Stimulated activated CD8-positive, alpha-beta memory T cell treated with anti-CD3 and anti-CD28 coated beads, Interleukin-2, amount 100 ng/mL, for 48 hours (primary cell): Measurements from ENCODE around the gene PSORS1C2.
A peak's percentile ranks its signal among the peaks of the same experiment; 100 is the strongest.
"Not testable (repeated sequence)": the region's sequence is repeated elsewhere in the genome, so short reads cannot be mapped to it uniquely, and the experiment has no call there.

Experiments
- DNase-seq, 2 donors: peaks; one replicate each; pipeline ENCODE4 v3.0.0-alpha.2; 2020; ENCODE audit warnings: low read depth in 2 of 2

PSORS1C2 gene

GRCh38 chr6:31165986-31166385 is 27.1 kb upstream of the PSORS1C2 start:
- no peak for DNase-seq

GRCh38 chr6:31165064-31165832 is 26.4 kb upstream of the PSORS1C2 start:
- DNase-seq, result not testable (repeated sequence)

DNA sequence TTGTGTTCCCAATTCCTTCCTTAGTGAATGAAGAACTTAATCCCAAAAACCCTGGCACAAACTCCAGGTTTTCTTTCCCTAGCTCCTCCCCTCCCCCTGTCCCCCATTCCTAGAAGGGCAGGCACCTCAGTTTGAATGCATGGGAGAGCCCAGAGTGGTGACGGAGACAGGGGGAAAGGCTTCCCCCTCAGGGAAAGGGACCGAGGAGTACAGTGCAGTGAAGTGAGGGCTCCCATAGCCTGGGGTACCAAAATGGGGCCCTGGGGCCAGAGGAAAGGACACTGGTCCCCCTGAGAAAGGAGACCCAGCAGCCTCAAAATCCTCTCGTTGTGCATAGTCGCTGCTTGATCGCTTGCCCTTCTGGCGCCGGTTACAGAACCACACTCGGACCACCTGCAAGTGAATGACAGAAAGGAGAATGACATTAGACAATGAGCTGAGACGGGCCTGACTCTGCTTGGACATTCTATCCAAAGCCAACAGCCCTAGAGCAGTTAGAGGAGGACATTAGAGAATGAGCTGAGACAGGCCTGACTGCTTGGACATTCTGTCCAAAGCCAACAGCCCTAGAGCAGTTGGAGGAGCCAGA is 25.7 kb upstream of the PSORS1C2 start:
- not testable (repeated sequence) for DNase-seq

DNA sequence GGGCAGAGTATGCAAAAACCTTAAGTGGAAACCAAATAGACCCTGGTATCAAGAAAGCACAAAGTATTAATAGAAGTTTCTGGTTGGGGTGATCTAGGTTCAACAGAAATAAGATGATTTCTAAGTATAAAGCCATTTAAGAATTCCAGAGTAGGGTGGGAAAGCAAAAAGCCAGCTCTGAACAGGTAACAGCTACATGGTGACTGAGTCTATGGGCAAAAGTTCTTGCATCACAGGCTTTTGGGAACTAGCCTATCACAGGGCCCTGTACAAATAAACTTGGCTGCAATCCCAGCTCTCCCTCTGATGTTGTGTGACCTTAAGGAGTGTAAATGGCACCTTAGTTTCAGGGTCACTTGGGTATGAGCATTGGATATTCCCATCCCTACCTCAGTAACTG is 25.1 kb upstream of the PSORS1C2 start:
- no peak for DNase-seq

DNA sequence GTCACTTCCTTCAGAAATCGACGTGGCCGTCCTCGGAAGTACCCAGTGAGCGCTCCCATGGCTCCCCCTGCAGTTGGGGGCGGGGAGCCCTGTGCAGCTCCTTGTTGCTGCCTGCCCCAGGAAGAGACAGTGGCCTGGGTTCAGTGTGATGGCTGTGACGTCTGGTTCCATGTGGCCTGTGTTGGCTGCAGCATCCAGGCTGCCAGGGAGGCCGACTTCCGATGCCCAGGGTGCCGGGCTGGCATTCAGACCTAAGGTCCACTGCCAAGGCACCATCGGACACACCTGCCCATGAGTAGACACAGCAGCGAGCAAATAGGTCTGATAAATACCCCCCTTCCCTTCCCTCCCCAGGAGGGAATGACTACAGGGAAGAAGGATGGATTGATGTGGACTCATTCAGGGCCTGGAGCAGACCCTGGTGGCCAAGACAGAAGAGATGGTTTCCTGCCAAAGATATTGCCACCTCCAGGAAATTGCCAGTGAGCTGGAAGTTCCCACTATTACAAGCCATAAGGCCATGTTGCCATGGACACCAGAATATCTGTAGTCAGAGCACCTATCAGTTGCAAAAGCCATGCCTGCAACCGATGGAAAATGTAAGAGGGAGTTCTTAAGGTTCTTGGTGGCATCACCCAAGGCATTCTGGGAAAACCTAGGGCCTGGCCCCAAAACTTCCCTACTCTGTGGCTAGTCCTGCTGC is 23.7 kb upstream of the PSORS1C2 start:
- no peak for DNase-seq

DNA sequence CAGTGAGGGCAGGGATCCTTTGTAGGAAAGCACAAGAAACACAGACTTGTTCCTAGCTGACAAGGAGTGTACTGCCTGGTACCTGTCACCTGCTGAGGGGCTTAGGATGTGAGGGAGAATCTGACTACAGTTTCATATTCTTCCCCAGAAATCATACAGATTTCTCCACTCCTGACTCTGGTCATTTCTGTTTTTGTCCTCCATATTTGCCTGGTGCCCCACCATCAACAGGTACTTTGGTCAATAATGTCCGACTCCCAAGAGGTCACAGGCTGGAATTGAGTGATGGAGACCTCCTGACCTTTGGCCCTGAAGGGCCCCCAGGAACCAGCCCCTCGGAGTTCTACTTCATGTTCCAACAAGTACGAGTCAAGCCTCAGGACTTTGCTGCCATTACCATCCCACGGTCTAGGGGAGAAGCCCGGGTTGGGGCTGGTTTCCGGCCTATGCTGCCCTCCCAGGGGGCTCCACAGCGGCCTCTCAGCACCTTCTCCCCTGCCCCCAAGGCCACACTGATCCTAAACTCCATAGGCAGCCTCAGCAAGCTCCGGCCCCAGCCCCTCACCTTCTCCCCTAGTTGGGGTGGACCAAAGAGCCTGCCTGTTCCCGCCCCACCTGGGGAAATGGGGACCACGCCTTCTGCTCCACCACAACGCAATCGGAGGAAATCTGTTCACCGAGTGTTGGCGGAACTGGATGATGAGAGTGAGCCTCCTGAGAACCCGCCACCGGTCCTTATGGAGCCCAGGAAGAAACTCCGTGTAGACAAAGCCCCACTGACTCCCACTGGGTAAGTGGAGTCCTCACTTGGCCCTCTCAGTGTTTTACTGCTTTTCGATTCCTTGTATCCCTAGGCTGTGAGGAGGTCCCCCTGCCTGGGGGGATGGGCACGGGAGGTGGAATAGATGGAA is 22.6 kb upstream of the PSORS1C2 start:
- DNase-seq, result no peak

- DNase-seq, result peak in 1 of 2 donors; percentile 13
Measured at GRCh38 chr6:31158863-31159855, 20.3 kb upstream of the PSORS1C2 start.

DNA sequence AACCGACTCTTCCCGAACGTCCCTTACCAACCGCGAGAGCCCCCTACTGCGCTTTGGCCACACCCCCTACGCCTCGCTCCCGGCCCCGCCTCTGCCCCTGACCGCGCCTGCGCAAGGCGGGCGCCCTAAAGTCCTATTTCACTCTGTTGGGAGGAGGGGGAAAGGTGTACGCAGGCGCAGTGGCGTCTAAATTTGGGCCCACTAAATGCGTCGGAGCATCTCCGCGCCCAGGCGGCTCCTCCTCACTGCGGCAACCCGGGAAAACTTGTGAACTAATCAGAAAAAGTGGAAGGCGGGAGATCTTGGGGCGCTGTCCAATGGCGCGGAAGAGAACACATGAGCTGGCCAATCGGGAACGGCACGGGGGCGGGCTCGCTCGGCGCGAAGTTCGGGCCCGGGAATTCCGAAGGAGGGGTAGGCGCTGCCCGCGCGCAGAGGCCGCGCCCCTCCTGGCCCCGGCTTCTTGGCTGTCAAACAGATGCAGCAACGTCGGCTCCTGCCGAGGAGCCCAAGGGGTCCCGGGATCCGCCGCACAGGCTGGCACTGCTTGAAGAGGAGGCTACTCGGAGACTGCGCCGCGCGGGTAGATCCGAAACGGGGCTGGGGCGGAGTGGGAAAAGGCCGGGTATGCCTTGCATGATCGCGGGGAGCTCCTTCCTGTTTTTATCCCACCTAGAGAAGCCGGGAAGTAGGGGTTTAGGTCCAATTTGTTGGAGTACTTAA is 19.4 kb upstream of the PSORS1C2 start, which contains the start of gene TCF19:
Gene TCF19, plus strand, starts transcription at position 450 of the 723 bp plus-strand sequence. CDS start 881 bp downstream, outside the sequence.
- peak; percentile 96 to 99 for DNase-seq

- DNase-seq, result no peak
Measured at GRCh38 chr6:31157513-31158139, 18.8 kb upstream of the PSORS1C2 start, which contains the start of gene CCHCR1. Gene CCHCR1, minus strand, starts transcription at chr6:31157802. Its CDS starts 202 bp downstream, at chr6:31157600.

DNA sequence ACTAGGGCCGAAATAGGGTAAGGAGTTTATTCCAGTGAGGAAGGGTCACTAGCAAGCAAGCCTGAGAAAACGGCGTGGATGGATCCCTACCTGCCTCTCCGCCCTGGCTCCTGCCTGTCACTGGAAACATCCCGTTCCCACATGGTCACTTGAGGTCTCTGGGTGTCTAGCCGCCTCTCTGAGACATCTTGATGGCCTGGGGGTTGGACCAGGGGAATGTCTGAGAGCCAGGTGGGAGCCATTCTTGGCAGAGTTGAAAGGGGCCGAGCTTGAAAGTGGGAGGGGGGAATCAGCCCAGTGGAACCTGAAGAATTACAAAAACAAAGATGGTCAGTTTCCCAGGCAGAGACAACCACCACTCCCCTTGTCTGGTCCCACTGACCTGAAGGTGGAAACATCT is 17.8 kb upstream of the PSORS1C2 start:
- DNase-seq, result no peak

GRCh38 chr6:31154436-31154835 is 15.6 kb upstream of the PSORS1C2 start:
- DNase-seq, result no peak

DNA sequence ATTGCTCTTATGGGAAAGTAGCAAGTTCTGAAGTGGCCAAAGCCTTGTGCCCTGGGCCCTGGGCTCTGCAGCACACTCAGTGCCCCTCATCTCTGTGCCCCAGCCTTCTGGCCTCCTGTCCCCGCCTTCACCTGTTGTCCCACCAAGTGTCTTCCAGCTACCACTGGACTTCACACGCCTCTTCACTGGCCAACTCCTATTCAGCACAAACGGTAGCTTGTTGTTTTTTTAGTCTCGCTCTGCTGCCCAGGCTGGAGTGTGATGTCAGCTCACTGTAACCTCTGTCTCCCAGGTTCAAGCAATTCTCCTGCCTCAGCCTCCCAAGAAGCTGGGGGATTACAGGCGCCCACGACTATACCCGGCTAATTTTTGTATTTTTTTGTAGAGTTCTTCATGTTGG is 13.9 kb upstream of the PSORS1C2 start:
- no peak for DNase-seq

DNA sequence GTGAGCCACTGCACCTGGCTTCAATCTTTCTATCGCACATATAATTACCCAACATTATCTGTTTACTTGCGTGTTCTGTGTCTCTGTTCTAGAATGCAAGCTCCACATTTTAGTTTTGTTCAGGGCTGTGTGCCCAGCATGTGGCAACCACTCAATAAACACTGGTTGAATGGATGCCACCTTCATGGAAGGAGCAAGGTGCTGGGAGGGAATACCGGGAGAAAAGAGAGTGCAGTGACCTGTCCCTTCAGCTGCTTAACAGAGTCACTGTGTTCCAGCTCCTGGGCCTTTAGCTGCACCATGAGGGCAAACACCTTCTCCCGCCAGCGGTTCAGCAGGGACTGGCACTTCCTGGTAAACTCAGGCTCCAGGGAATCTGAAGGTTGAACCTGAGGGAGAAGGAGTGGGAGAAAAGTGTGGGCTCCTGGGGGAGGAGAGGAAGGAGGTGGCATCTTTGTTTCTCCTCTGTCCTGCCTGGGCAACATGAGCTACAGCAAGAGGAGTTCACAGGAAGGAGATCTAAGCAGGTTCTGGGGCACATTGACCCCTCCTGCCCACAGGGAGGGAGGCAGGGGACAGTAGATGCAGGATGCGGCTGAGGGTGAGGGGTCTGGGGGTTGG is 11.1 kb upstream of the PSORS1C2 start:
- no peak for DNase-seq

DNA sequence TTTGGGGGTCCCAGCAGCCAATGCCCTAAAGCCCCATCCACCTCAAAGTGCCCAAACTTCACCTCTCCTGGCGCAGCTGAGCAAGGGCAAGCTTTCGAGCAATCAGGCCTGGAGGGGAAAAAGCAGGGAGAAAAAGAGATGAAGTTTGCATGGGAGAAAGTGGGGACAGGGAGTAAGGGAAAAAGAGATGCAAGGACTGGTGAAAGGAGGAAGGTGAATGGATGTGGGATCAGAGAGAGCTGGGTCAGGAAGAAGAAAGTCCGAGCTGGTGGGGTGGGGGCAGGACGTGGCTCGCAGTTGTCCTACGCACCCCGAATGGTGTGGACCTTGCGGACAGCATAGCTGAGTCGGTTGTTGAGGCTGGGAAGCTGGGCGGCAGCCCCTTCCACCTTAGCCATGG is 6.5 kb upstream of the PSORS1C2 start:
- no peak for DNase-seq

DNA sequence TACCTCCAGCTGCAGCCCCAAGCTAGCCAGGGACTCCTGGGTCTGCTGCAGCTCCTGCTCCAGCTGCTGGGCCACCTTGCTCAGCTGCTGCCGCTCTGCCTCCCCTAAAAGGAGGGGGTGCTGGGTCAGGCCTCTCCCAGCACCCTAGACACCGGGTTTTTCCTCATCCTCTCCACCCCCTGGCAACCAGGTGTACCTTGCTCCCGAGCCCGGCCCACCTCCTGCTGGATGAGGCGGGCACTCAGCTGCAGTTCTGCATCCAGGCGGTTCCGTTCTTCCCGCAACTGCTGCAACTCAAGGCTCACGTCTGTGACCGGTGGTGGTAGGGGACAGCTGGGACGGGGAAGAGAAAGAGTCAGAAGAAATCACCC is 6.1 kb upstream of the PSORS1C2 start:
- DNase-seq, result no peak

GRCh38 chr6:31144296-31144969 is 5.6 kb upstream of the PSORS1C2 start:
- DNase-seq, result no peak

DNA sequence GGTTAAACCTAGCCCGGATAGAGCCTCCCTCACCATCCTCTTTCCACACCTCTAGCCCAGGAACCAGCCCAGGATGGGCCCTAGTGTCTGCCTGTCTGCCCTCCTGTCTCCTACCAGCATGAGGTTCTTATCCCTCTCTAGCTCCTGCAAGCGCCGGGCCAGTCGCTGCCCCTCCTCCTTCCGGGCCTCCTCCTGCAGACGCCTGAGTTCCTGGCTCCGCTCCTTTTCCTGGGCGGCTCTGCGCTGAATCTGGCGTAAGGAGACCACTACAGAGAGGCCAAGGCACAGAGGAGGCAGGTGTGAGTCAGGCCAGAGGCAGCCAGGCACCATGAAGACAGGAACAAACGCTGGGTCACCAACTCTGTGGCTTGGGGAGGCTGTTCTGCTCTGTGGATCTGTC is 4.3 kb upstream of the PSORS1C2 start:
- DNase-seq, result no peak

- no peak for DNase-seq
Measured at GRCh38 chr6:31142361-31142761, 3.5 kb upstream of the PSORS1C2 start.
